ENCODE results near the gene WBP4.
"Not testable (repeated sequence)": the region's sequence is repeated elsewhere in the genome, so short reads cannot be mapped to it uniquely, and the experiment has no call there.

Gene WBP4

GRCh38 chr13:41085961-41086585, 24.8 kb downstream of the WBP4 start:
- Histone ChIP-seq H2BK120ac (ENCODE audit: low read depth, low read length) (no peak overlapping the region), H3K9ac (ENCODE audit: low read length) (no peak overlapping the region), H2BK5ac (ENCODE audit: low read depth, low read length, poor library complexity, severe bottlenecking) (no peak overlapping the region), H4K8ac (ENCODE audit: low read length) (no peak overlapping the region), H3K4ac (ENCODE audit: low read depth in 1 of 2, low read length in 2 of 2) (no peak overlapping the region), H3K4me1 (ENCODE audit: control insufficient read depth, insufficient read depth, low read depth, low read length) (no peaks in the 10 kb centered on the region), H4K91ac (ENCODE audit: low read length) (no peak overlapping the region), H3K9me3 (ENCODE audit: control insufficient read depth, low read length) (no peaks in the 10 kb centered on the region), H3K23ac (ENCODE audit: low read length in 2 of 2) (no peak overlapping the region), H3K27ac (ENCODE audit: low read length, poor library complexity, severe bottlenecking) (no peak overlapping the region), H2BK12ac (ENCODE audit: low read length in 2 of 2) (no peak overlapping the region), H2BK15ac (ENCODE audit: low read depth, poor library complexity, severe bottlenecking) (no peak overlapping the region), H3K4me2 (ENCODE audit: low read length, poor library complexity, severe bottlenecking) (no peak overlapping the region), H3K27me3 (ENCODE audit: control insufficient read depth in 1 of 2, insufficient read depth in 1 of 2, low read length in 2 of 2) (no peaks in the 10 kb centered on the region), H2AFZ (ENCODE audit: low read depth, low read length) (no peak overlapping the region), H3K18ac (ENCODE audit: low read depth in 1 of 2, low read length in 2 of 2) (no peak overlapping the region), H3K14ac (ENCODE audit: low read length in 2 of 2) (no peak overlapping the region), H3K4me3 (ENCODE audit: insufficient read depth in 1 of 2, low read depth in 1 of 2, low read length in 2 of 2) (no peak overlapping the region), H2AK5ac (ENCODE audit: low read length, severe bottlenecking) (no peak overlapping the region), H3K36me3 (ENCODE audit: control insufficient read depth in 1 of 2, insufficient read depth in 2 of 2, low read depth in 1 of 2, low read length in 2 of 2) (peaks cover 9 to 40% of the 10 kb centered on the region in 2 experiments), H3K79me1 (replicated peaks; ENCODE audit: low read length, poor library complexity, severe bottlenecking) (no peaks in the 10 kb centered on the region)
- no peak for DNase-seq
- WGBS, result 26% methylated on average over 1 of the region's 2 CpGs

DNA sequence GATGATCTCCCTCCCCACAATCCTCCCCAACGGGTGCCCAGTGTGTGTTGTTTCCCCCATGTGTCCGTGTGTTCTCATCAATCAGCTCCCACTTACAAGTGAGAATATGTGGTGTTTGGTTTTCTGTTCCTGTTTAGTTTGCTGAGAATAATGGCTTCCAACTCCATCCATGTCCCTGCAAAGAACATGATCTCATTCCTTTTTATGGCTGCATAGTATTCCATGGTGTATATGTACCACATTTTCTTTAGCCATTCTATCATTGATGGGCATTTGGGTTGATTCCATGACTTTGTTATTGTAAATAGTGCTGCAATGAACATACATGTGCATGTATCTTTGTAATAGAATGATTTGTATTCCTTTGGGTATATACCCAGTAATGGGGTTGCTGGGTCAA, 34.4 kb downstream of the WBP4 start:
- H4K8ac ChIP-seq (ENCODE audit: low read length); H3K36me3 ChIP-seq (ENCODE audit: control insufficient read depth in 1 of 2, insufficient read depth in 2 of 2, low read depth in 1 of 2, low read length in 2 of 2); H3K9me3 ChIP-seq (ENCODE audit: control insufficient read depth, low read length); H3K23ac ChIP-seq (ENCODE audit: low read length in 2 of 2); H3K4me2 ChIP-seq (ENCODE audit: low read length, poor library complexity, severe bottlenecking); H3K9ac ChIP-seq (ENCODE audit: low read length); H3K4me3 ChIP-seq (ENCODE audit: insufficient read depth in 1 of 2, low read depth in 1 of 2, low read length in 2 of 2); H2BK15ac ChIP-seq (ENCODE audit: low read depth, poor library complexity, severe bottlenecking); H2AK5ac ChIP-seq (ENCODE audit: low read length, severe bottlenecking); H4K91ac ChIP-seq (ENCODE audit: low read length); DNase-seq; H2AFZ ChIP-seq (ENCODE audit: low read depth, low read length); H2BK12ac ChIP-seq (ENCODE audit: low read length in 2 of 2); H3K27ac ChIP-seq (ENCODE audit: low read length, poor library complexity, severe bottlenecking); H3K18ac ChIP-seq (ENCODE audit: low read depth in 1 of 2, low read length in 2 of 2); H3K27me3 ChIP-seq (ENCODE audit: control insufficient read depth in 1 of 2, insufficient read depth in 1 of 2, low read length in 2 of 2); H3K4me1 ChIP-seq (ENCODE audit: control insufficient read depth, insufficient read depth, low read depth, low read length); H3K79me1 ChIP-seq (replicated peaks; ENCODE audit: low read length, poor library complexity, severe bottlenecking); H2BK120ac ChIP-seq (ENCODE audit: low read depth, low read length); H3K4ac ChIP-seq (ENCODE audit: low read depth in 1 of 2, low read length in 2 of 2); H2BK5ac ChIP-seq (ENCODE audit: low read depth, low read length, poor library complexity, severe bottlenecking); H3K14ac ChIP-seq (ENCODE audit: low read length in 2 of 2): not testable (repeated sequence)
- no CpG with 5 or more reads among the region's 2 CpGs for WGBS

DNA sequence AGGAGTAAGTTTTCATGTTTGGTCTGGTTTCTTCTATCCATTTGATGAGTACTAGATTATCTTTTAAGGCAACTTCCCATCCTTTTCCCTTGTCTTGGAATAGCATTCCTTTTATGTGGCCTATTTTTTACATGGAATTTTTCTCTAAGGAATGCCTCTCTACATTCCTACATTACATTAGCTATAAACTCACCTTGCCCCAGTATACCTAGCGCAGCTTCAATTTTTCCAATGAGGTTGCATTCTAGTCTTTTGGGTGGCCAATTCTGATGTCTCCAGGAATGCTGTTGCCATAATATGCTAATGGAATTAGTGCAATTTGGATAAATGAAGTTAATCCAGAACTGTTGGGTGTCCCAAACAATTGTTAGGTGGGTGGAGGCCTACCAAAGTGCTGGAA, 37.5 kb downstream of the WBP4 start:
- Histone ChIP-seq H3K9ac (ENCODE audit: low read length) (no peak overlapping the region), H3K4me1 (ENCODE audit: control insufficient read depth, insufficient read depth, low read depth, low read length) (no peaks in the 10 kb centered on the region), H3K4ac (ENCODE audit: low read depth in 1 of 2, low read length in 2 of 2) (no peak overlapping the region), H3K27me3 (ENCODE audit: control insufficient read depth in 1 of 2, insufficient read depth in 1 of 2, low read length in 2 of 2) (no peaks in the 10 kb centered on the region), H2BK5ac (ENCODE audit: low read depth, low read length, poor library complexity, severe bottlenecking) (no peak overlapping the region), H3K4me3 (ENCODE audit: insufficient read depth in 1 of 2, low read depth in 1 of 2, low read length in 2 of 2) (no peak overlapping the region), H3K14ac (ENCODE audit: low read length in 2 of 2) (no peak overlapping the region), H3K4me2 (ENCODE audit: low read length, poor library complexity, severe bottlenecking) (no peak overlapping the region), H3K18ac (ENCODE audit: low read depth in 1 of 2, low read length in 2 of 2) (no peak overlapping the region), H2BK12ac (ENCODE audit: low read length in 2 of 2) (no peak overlapping the region), H2AFZ (ENCODE audit: low read depth, low read length) (no peak overlapping the region), H2BK120ac (ENCODE audit: low read depth, low read length) (no peak overlapping the region), H3K23ac (ENCODE audit: low read length in 2 of 2) (no peak overlapping the region), H2AK5ac (ENCODE audit: low read length, severe bottlenecking) (no peak overlapping the region), H2BK15ac (ENCODE audit: low read depth, poor library complexity, severe bottlenecking) (no peak overlapping the region), H3K9me3 (ENCODE audit: control insufficient read depth, low read length) (no peaks in the 10 kb centered on the region), H3K79me1 (replicated peaks; ENCODE audit: low read length, poor library complexity, severe bottlenecking) (no peaks in the 10 kb centered on the region), H4K91ac (ENCODE audit: low read length) (no peak overlapping the region), H3K36me3 (ENCODE audit: control insufficient read depth in 1 of 2, insufficient read depth in 2 of 2, low read depth in 1 of 2, low read length in 2 of 2) (no peaks in the 10 kb centered on the region), H3K27ac (ENCODE audit: low read length, poor library complexity, severe bottlenecking) (no peak overlapping the region), H4K8ac (ENCODE audit: low read length) (no peak overlapping the region)
- WGBS, result 100% methylated on average over 1 of the region's 1 CpG
- no peak for DNase-seq

GRCh38 chr13:41099986-41100385, 38.7 kb downstream of the WBP4 start:
- no peak overlapping the region for H2AFZ ChIP-seq (ENCODE audit: low read depth, low read length)
- H3K9me3 ChIP-seq (ENCODE audit: control insufficient read depth, low read length), result no peaks in the 10 kb centered on the region
- no peak overlapping the region for H2BK12ac ChIP-seq (ENCODE audit: low read length in 2 of 2)
- H3K4me2 ChIP-seq (ENCODE audit: low read length, poor library complexity, severe bottlenecking), result no peak overlapping the region
- no peak overlapping the region for H3K27ac ChIP-seq (ENCODE audit: low read length, poor library complexity, severe bottlenecking)
- H4K91ac ChIP-seq (ENCODE audit: low read length), result no peak overlapping the region
- H3K14ac ChIP-seq (ENCODE audit: low read length in 2 of 2), result no peak overlapping the region
- no peak overlapping the region for H2BK15ac ChIP-seq (ENCODE audit: low read depth, poor library complexity, severe bottlenecking)
- H2BK5ac ChIP-seq (ENCODE audit: low read depth, low read length, poor library complexity, severe bottlenecking), result no peak overlapping the region
- no peak overlapping the region for H2BK120ac ChIP-seq (ENCODE audit: low read depth, low read length)
- H3K4me1 ChIP-seq (ENCODE audit: control insufficient read depth, insufficient read depth, low read depth, low read length), result no peaks in the 10 kb centered on the region
- H2AK5ac ChIP-seq (ENCODE audit: low read length, severe bottlenecking), result no peak overlapping the region
- H4K8ac ChIP-seq (ENCODE audit: low read length), result no peak overlapping the region
- no peak overlapping the region for H3K9ac ChIP-seq (ENCODE audit: low read length)
- no peak overlapping the region for H3K4me3 ChIP-seq (ENCODE audit: insufficient read depth in 1 of 2, low read depth in 1 of 2, low read length in 2 of 2)
- no peak overlapping the region for H3K18ac ChIP-seq (ENCODE audit: low read depth in 1 of 2, low read length in 2 of 2)
- no peak for DNase-seq
- no peaks in the 10 kb centered on the region for H3K36me3 ChIP-seq (ENCODE audit: control insufficient read depth in 1 of 2, insufficient read depth in 2 of 2, low read depth in 1 of 2, low read length in 2 of 2)
- no peaks in the 10 kb centered on the region for H3K27me3 ChIP-seq (ENCODE audit: control insufficient read depth in 1 of 2, insufficient read depth in 1 of 2, low read length in 2 of 2)
- H3K23ac ChIP-seq (ENCODE audit: low read length in 2 of 2), result no peak overlapping the region
- no peaks in the 10 kb centered on the region for H3K79me1 ChIP-seq (replicated peaks; ENCODE audit: low read length, poor library complexity, severe bottlenecking)
- no peak overlapping the region for H3K4ac ChIP-seq (ENCODE audit: low read depth in 1 of 2, low read length in 2 of 2)
